Inflammatory macrophage (primary cell): ENCODE results near the gene AKR1B15.
A peak's percentile ranks its signal among the peaks of the same experiment; 100 is the strongest.
"Not testable (repeated sequence)": the region's sequence is repeated elsewhere in the genome, so short reads cannot be mapped to it uniquely, and the experiment has no call there.

Experiments used
- DNase-seq, 2 donors: peaks; one replicate each; pipeline ENCODE4 v3.0.0-alpha.2; 2020 to 2022

The AKR1B15 gene

GRCh38 chr7:134565643-134566136 lies 16.8 kb downstream of the AKR1B15 start:
- no peak for DNase-seq

DNA sequence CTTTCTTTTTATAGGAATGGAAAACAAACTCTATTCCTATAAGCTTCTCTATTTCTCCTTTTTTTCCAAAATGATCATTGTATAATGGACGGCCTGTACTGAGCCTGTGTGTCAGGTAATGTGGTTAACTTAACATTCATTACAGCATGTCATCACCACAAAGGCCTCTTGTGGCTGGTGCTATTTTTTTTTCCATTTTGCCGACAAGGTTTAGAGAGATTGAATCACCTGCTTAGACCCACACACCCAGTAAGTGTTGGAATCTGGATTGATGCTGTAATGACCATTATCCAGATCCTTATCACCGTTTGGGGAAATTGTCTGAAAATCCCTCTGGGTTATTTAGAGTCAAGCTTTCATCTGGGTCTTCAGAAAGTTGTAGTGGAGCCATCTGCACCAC lies 18.5 kb downstream of the AKR1B15 start:
- DNase-seq = no peak

GRCh38 chr7:134569962-134570361 lies 21.1 kb downstream of the AKR1B15 start:
- DNase-seq = not testable (repeated sequence)

GRCh38 chr7:134571101-134571500 lies 22.2 kb downstream of the AKR1B15 start:
- no peak for DNase-seq

DNA sequence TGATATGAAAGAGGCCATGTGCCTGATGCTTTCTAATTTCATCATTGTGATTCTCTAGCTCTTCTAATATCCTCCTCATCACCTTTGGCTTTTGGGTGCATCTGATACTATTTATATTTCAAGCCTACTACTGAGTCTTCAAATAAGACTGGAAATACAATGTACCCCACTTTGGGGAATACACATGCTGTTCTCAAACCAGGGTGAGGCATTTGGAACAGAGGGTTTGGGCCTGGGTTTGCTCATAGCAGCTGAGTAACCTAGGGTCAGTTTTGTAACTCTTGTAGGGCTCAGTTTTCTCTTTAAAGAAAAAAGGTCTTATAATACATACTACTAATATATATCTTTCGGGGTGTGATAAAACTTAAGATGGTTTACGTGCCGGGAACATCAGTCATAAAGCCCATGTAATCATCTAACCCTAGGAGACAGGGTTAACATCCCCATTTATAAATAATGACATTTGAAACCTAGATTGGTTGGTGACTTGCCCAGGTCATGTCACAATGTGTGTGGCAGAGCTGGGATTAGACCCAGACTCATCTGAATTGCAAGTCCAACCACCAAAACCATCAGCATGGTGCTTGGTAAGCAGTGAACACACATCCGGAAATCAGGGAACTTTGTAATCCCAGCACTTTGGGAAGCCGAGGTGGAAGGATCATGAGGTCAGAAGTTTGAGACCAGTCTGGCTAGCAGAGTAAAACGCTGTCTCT lies 23.0 kb downstream of the AKR1B15 start:
- DNase-seq = no peak

- DNase-seq = no peak
Measured at GRCh38 chr7:134574322-134574721, 25.4 kb downstream of the AKR1B15 start.

GRCh38 chr7:134584290-134584689 lies 35.4 kb downstream of the AKR1B15 start:
- no peak for DNase-seq

DNA sequence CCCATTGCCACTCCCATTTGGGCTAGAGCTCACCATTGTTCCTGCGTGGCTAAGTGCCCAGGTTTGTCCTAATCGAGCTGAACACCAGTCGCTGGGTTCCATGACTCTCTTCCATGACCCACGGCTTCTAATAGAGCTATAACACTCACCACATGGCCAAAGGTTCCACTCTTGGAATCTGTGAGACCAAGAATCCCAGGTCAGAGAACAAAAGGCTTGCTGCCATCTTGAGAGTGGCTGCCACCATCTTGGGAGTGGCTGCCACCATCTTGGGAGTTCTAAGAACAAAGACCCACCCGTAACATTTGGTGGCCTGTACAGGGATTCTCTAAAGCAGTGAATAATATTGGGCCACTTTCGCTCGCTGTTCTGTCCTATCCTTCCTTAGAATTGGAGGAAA lies 37.0 kb downstream of the AKR1B15 start:
- DNase-seq = no peak

DNA sequence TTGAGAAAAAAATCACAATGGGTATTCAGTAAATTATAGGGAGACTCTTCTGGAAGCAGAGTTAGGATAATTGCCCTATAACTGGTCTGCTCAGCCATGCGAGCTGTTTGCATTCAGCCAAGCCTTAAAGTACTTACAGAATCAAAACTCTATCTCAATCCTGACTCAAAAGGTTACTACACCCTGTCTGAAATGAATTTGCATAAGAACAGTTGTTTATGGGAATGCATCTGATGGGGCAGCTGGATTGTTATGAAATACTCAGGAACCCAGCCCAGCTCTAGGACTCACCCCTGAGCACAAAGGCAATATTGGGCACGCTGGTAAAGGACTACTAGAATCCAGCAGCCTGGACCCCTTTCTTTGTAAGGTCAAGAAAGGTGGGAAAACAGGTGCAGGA lies 38.8 kb downstream of the AKR1B15 start:
- DNase-seq = no peak

- DNase-seq = no peak
Measured at GRCh38 chr7:134589491-134589941, 40.6 kb downstream of the AKR1B15 start.

- DNase-seq = no peak
Measured at GRCh38 chr7:134593530-134594392, 44.9 kb downstream of the AKR1B15 start.

- no peak for DNase-seq
Measured at GRCh38 chr7:134594877-134595276, 46.0 kb downstream of the AKR1B15 start.

DNA sequence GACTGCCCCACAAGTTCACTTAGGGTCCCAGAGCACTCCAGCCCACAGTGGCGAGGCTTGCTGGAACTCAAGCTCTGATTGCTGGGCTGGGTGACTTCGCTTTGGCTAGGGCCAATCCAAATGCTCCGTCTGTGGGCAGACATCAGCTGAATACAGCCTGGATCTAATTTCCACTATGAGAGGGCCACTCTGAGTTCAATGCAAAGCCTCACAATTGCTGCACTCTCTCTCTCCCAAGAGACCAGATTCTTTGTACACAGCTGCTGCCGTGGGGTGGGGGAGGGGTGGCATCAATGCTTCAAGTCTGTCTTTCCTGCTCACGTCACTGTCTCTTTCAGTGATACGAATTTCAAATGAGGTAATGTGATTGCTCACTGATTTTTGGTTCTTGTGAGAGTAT lies 50.5 kb downstream of the AKR1B15 start:
- no peak for DNase-seq

DNA sequence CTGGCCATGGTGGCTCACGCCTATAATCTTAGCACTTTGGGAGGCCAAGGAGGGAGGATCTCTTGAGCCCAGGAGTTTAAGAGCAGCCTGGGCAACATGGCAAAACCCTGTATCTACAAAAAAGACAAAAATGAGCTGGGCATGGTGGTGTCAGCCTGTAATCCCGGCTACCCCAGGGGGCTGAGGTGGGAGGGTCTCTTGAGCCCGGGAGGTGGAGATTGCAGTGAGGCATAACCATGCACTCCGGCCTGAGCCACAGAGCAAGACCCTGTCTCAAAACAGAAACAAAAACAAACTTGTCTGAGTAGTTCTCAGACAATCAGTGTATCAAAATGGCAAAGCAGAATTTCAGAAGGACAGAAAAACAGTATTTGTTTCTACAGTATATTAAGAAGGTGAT lies 52.5 kb downstream of the AKR1B15 start:
- no peak for DNase-seq

DNA sequence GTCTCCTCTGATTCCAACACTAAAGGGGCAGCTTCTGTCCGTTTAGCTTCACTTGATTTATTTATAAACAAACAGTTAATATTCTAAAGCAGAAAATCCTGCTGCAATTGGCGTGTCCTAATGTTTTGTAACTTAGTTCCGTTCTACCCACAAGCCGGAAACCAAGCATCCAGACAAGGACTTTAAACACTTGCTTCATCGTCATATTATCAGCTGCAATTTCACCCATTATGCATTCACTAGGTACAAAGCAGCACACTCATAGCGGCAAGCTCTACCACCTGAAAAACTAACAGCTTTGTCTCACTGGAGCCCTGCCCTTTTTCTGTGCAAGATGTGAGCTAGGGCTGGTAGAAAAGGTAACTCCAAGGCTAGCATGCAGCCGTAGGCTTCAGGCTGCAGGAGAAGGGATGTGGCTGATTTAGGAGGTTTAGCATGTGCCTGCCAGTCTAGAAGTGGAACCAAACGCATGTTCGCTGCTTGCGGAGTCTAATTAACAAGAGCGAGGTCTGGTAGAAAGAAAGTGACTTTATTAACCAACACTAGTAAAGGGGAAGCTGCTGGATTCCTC lies 54.1 kb downstream of the AKR1B15 start:
- DNase-seq = peak; percentile 9 to 60

DNA sequence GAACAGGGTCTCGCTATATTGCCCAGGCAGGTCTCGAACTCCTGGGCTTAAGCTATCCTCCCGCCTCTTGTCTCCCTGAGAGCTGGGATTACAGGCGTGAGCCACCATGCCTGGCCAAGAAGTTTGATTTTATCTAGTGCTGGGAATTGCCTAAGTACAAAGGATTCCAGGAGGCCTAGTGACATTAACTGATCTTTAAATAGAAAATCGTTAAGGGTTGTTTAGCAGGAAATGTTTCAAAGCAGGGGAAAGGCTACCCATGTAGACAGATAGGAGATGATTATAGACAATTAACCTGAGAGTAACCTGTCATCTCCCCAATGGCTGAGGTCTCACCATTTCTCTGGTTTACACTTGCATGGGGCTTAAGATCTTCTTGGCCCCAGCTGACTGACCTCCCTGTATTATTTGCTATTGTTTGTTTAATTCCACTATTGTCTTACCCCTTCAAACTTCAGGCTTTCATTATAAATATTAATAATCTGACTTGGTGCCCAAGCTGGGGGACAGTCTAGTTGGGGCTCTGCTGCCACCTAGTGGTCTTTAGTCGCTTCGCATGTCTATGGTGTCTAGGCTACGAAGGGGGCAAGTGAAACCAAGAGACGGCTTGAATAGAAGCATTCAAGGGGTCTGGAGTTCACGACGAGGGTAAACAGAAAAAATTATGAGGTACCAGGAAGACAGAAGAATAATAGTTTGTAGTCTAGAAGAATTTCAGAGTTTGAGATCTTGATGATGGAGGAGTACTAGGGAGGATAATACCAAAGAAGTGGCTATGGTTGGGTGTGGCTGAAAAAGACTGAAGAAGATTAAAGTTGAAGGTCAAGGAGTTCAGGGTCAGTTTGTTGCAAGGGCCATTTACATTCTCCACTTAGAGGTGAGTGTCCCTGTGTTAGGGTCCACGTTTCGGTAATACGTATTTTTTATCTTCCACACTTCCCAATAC lies 57.3 kb downstream of the AKR1B15 start:
- DNase-seq = peak; percentile 54 to 63

GRCh38 chr7:134611611-134612151 lies 62.8 kb downstream of the AKR1B15 start:
- no peak for DNase-seq

DNA sequence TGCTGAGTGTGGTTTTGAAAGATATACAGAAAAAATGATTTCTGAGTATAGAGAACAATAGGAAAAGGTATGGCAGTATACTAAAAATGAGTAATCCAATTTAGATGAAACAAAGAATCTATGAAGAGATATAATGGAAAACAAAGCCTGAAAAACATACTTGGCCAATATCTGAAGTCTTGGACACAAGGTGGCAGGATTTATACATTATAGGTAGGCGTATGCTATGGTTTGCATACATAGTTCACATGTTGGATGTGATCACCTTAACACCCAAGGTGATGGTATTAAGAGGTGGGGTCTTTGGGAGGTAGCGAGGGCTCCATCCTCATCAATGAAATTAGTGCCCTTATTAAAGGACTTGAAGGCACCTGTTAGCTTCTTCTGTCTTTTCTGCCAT lies 63.3 kb downstream of the AKR1B15 start:
- no peak for DNase-seq

GRCh38 chr7:134613623-134614347 lies 64.9 kb downstream of the AKR1B15 start:
- DNase-seq = peak; percentile 26 to 42

DNA sequence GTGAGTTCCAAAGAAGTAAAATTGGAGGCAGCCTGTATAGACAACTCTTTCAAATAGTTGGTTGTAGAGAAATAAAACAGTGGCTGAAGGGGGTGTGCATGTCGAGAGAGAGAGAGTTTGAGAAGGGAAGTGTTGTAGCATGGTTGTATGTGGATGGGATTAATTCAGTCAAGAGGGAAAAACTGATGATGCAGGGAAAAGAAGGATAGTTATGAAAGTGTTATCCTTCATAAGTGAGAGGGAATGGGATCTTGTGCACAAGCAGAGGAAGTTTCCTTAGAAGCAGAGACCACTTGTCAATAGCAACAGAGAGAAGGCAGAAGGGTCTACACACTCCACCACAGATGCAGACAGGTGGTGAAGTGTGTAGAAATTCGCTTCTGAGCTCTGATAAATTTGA lies 67.7 kb downstream of the AKR1B15 start:
- DNase-seq = no peak
